CD4-positive, alpha-beta T cell treated with Interleukin-12 subunit alpha and Interleukin-12 subunit beta, for 1 hour (primary cell): ENCODE data around the gene DEGS1.
"Not testable (repeated sequence)": the region's sequence is repeated elsewhere in the genome, so short reads cannot be mapped to it uniquely, and the experiment has no call there.

Experiments used
- DNase-seq: peaks from one replicate; pipeline ENCODE4 v3.0.0-alpha.2; 2020

The DEGS1 gene

DNA sequence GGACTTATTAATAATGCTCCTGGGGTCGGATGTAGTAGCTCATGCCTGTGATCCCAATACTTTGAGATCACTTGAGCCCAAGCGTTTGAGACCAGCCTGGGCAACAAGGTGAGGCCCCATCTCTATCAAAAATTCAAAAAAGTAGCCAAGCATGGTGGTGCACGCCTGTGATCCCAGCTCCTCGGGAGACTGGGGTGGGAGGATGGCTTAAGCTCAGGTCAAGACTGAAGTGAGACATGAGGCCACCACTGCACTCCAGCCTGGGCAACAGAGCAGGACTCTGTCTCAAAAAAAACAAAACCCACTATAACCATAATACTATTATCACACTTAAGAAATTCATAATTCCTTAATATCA lies 1.6 kb upstream of the DEGS1 start:
- no peak for DNase-seq

DNA sequence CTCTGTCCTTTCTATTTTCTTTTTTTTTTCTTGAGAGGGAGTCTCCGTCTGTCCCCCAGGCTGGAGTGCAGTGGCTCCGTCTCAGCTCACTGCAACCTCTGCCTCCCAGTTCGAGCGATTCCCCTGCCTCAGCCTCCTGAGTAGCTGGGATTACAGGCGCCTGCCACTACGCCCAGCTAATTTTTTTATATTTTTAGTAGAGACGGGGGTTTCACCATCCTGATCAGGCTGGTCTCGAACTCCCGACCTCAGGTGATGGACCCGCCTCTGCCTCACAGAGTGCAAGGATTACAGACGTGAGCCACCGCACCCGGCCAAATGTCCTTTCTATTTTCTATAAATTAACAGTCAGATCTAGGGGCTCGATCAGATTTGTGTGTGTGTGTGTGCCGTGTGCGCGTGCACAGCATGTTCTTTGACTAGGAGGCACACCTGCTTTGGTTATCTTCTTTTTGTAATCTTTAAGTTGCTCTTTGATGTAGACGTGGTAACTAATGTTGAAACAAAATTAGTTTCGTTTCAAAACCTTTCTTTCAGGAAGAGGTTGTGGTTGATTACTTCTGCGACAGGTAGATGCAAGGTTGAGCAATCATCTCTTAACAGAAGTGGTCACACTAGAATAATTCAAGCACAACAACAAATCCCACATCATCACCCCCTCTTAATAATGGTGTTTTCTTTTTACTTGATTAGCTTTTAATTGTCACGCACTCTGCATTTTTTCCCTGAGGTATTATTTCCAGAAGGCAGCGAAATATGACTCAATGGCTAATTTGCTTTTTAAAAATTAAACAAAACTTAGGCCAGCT lies 779 bp upstream of the DEGS1 start:
- peak; percentile 79 for DNase-seq

DNA sequence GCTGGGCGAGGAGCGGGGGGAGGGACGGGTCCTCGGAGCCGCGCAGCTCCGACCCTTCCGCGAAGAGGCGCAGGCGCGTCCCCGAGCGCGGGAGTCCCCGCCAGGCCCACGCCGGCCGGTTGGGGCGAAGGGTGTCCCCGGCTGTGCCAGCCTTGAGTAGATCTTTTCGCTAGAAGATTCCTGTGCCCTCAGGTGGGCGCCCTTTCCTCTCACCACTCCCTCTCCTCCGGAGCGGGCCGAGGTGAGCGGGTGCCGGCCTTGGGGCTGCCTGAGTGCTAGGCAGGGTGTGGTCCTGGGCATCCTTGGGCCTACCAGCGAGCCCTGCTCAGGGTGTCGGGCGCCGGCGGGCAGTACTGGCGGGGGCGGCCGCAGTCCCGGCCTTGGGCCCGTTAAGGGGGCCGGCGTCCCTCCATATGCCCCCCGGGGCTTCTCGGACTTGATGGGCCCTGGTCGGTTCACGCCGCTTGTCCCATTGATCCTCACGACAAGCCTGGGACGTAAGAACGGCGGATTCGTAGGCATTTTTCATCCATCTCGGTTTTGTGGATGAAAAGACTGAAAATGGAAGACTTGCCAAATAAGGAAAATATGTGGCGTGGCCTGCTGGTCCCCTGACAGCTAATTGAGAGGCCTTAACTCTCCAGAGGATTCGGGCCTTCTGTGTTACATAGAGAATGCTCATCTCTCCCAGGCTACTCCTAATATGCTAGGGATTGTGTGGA lies 712 bp downstream of the DEGS1 start:
- DNase-seq: peak; percentile 67

DNA sequence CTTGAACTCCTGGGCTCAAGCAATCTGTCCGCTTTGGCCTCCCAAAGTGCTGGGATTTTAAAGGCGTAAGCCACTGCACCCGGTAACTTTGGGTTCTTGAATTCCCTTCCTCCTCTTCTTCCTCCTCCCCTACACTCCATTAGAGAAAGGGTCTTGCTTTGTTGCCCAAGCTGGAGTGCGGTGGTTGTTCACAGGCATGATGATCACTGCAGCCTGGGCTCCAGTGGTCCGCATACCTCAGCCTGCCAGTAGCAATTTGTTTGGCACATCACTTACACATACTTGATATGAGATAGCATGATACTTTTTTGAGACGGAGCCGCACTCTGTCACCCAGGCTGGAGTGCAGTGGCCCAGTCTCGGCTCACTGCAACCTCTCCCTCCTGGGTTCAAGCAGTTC lies 2.2 kb downstream of the DEGS1 start:
- DNase-seq: no peak

DNA sequence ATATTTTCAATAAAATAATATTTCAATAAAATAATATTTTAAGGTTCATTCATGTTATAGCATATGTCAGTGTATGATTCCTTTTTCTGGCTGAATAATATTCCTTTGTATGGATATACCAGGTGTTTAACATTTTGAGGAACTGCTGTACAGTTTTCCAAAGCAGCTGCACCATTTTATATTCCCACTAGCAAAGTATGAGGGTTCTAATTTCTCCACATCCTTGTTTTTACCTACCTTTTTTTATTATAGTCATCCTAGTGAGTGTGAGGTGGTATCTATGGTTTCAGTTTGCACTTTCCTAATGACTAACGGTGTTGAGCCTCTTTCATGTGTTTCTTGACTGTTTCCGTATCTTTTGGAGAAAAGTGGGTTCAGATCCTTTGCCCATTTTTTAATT lies 5.2 kb downstream of the DEGS1 start:
- DNase-seq: no peak

DNA sequence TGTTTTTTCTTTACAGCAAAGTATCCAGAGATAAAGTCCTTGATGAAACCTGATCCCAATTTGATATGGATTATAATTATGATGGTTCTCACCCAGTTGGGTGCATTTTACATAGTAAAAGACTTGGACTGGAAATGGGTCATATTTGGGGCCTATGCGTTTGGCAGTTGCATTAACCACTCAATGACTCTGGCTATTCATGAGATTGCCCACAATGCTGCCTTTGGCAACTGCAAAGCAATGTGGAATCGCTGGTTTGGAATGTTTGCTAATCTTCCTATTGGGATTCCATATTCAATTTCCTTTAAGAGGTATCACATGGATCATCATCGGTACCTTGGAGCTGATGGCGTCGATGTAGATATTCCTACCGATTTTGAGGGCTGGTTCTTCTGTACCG lies 6.5 kb downstream of the DEGS1 start:
- no peak for DNase-seq

DNA sequence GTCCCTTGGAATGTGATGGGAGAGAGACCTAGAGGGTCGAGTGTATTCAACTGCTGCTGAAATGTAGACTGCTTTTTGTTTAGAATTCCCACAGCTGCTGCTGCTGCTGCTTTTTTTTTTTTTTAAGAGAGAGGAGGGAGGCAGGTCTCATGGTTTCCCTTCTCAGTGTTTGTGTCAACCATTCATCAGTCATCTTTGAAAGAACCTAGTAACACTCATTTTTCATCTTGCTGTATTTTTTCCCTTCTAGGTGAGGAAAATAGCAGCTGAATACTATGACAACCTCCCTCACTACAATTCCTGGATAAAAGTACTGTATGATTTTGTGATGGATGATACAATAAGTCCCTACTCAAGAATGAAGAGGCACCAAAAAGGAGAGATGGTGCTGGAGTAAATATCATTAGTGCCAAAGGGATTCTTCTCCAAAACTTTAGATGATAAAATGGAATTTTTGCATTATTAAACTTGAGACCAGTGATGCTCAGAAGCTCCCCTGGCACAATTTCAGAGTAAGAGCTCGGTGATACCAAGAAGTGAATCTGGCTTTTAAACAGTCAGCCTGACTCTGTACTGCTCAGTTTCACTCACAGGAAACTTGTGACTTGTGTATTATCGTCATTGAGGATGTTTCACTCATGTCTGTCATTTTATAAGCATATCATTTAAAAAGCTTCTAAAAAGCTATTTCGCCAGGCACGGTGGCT lies 9.2 kb downstream of the DEGS1 start:
- DNase-seq: no peak

DNA sequence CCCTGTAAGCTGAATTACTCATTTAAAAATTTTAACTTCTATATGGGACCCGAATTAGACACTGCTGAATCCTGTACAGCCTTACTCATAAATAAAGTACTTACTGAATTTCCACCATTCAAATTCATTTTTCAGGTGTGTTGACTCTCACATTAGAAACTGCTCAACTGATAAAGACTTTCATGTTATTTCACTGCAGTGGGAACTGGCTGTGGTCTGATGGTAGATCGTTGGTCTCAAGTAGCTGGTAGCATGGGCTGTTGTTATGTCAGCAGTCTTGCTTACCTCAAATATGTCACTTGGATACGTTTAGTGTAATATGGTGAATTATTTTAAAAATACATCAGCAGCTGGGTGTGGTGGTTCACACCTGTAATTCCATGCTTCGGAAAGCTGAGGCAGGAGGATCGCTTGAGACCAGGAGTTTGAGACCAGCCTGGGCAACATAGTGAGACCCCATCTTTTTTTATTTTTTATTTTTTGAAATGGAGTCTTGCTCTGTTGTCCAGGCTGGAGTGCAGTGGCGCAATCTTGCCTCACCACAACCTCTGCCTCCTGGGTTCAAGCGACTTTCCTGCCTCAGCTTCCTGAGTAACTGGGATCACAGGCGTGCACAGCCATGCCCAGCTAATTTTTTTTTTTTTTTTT lies 10.4 kb downstream of the DEGS1 start:
- DNase-seq: no peak

DNA sequence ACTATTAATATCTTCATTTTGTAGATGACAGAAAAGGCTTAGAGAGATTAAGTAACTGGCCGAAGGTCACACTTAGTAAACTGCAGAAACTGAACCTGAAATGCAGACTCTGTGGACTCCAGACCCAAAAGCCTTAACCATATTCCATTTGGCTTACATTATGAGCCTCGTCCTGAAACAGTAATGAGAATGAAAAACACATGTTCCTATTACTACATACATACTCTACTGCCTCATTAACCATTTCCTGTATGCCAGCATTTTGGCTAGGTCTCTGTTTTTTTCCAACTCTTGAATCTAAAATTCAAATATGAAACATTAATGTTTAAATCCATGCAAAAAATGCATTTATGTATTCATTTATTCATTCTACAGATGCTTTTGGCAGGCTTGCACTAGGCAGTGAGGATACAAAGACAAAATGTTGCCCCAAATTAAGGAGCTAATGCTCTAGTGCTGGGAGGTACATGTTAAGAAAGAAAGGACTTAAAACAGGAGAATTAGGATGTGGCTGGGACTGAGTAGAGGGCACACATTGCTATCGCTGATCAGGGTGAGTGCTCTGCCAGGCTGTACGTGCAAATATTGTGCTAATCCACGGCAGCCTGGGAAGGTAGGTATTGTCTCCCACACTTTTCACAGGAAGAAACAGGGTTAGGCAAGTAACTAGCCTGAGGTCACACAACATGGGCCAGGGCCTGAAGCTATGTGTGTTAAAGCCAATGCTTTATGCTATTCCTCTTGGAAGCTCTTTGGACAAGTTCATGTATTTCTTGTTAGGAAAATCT lies 14.0 kb downstream of the DEGS1 start:
- DNase-seq: no peak

DNA sequence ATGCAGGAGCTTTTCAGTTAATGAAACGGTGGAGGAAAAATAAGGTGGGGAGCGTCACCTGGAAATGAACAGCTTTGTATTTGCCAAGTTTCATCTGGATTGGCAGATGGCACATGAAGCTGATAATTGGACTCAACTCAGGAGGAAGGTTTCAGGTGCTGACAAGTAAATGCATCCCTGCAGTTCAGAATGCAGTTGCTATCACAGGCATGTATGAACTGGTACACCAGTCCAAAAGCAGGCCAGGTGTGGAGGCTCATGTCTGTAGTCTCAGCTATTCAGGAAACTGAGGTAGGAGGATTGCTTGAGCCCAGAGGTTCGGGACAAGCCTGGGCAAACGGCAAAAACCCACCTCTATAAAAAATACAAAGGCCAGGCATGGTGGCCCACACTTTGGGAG lies 15.5 kb downstream of the DEGS1 start:
- DNase-seq: no peak

DNA sequence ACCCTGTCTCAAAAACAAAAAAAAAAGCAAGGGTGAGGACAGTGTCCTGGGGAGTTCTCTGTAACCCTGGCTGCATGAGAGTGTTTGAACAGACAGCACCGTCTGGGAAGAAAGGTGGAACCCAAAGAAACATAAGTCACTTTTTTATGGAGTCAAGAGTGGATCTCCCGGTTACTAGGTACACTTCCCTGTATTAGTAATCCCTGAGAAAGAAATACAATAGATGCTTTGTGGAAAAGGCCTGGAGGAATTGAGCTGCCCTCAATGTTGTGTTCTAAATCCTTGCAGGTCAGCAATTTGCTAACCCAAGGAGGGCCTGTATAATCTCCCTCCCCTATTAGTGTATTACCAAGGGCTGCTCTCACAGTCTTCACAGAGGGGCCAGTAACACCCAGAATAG lies 16.6 kb downstream of the DEGS1 start:
- no peak for DNase-seq

DNA sequence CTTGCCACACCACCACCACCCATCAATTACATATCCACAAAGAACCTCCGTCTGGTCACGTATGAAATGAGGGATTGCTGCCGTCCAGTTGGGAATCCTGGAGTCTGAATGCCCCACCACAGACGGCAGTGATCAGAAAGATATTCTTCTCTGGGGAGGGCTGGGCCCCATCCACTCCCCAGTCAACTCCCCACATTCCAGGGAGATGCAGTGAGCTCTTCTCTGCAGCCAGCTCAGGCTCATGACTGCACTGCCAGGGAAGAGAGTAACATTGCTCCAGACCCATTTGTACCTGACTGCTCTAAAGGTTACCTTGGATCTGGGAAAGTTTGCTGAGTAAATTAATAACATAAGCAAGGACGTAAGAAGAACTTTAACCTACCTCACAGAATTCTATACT lies 18.3 kb downstream of the DEGS1 start:
- no peak for DNase-seq

DNA sequence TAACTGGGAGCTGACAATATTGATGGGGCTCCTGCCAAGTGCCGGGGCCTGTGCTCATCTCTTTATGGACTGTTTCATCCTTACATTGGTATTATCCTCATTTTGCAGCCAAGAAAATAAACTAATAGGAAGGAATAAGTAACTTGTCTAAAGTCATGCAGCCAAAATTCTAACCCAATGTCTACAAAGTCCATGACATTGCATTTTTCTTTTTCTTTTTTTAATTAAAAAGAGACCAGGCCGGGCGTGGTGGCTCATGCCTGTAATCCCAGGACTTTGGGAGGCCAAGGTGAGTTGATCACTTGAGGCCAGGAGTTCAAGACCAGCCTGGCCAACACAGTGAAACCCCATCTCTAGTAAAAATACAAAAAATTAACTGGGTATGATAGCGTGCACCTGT lies 18.8 kb downstream of the DEGS1 start:
- no peak for DNase-seq

- peak; percentile 14 for DNase-seq
Observed at GRCh38 chr1:224203243-224204016, 20.4 kb downstream of the DEGS1 start.

DNA sequence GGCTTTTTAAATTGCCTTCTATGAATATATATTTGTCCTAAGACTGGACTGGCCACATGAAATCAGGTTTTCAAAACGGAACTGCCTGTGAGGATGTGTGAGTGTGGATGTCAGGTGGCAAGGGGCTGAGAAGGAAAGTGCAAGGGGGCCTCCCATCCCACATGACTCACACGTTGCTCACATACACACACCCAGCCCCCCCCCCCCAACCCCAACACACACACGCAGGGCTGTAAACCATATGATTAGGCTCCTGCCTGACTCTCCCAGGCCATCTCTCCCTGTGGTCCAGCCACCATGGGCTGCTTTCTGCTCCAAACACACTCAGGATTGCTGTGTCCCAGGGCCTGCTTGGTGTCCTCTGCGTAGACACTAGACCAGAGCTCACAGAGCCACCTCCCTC lies 22.4 kb downstream of the DEGS1 start:
- peak; percentile 17 for DNase-seq

- not testable (repeated sequence) for DNase-seq
Observed at GRCh38 chr1:224205931-224206538, 23.0 kb downstream of the DEGS1 start.

DNA sequence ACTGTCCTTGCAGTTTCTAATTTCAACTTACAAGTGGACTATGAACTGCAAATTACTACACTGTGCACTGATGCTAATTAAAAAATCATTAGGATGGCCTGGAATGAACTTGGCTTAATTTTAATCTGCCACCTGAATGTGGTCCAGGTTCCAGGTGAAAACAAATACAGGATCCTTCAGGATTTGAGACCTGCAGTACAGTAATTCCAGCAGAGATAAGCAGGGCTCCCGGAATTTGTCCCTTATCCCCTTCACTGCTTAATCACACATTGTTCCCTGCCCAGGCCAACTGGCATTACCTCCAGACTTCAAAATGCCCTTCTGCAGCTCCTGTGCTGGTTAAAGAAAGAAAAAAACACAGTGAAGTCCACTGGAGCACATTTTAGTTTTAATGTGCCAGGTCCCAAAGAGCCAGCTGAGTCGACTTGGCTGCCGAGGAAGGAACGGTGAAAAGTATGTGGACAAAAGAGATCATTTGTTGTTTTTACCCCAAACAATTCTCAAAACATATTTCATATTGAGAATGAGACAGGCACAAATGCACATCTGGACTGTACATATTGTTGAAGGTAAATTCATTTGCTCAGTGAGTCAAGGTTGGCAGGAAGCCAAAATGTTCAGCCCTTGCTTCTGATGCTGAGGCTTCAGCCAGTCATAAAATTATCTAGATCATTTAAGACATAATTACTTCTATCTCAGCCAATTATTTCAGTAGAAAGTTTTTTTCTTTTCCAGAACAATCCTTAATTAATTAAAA lies 28.3 kb downstream of the DEGS1 start:
- no peak for DNase-seq

DNA sequence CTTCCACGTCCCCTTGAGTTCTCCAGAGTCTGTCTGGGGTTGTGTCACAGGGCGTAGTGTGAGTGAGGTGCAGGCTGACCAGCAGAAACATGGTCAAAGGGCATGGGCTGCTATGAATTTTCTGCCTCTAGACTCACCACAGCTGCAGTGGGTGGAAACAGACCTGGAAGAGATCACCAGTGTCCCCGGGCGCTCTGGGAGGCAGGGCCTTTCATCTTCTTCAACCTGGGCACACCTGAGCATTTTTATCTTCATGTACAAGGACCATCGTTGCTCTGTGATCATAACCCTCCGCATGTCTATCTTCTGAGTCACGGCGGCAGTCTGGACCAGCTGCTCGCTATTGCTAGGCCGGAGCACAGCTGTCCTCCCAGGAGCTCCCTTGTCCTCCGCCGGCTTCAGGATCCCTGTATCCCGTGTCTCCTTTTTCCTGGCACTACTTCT lies 29.6 kb downstream of the DEGS1 start:
- no peak for DNase-seq

DNA sequence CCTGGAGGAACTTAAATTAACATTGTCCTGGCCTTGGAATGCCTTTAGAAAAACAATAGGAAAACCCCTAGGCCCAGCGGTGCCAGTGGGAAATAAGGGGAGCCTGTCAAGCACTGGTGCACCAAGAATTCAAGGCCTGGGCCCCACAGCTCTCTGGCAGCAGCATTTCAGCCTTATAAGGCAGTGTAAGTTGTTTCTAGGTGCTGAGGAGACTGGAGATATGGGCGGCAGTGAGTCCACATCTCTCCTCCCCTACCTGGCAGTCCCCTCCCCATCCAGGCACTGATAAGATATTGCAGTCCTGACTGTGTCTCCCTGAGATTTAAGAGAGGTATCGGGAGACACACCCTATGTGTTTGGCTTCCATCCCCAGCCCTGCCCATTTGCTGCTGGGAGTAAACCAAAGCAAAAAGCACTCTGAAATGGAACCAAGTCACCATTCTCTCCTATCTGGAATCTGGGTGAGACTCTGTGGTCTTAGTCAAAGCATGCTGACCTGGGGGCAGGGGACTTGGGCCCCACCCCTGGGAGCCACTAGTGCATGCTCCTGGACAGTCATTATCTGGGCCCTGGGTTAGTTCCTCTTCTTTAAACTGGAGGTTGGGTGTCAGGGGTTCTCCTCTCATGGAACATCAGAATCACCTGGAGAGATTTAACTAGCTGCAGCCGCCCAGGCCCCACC lies 30.5 kb downstream of the DEGS1 start:
- no peak for DNase-seq

DNA sequence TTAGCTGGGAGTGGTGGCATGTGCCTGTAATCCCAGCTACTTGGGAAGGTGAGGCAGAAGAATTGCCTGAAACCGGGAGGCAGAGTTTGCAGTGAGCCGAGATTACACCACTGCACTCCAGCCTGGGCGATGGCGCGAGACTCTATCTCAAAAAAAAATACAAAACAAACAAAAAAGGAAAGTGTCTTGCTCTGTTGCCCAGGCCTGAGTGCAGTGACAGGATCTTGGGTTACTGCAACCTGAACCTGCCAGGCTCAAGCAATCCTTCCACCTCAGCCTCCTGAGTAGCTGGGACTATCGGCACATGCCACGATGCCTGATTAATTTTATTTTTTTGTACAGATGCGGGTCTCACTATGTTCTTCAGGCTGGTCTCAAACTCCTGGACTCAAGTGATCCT lies 33.3 kb downstream of the DEGS1 start:
- DNase-seq: no peak
